Heart left ventricle (tissue), 13 donors: ENCODE data around the gene KHDC1L.

ENCODE experiments used
- POLR2A ChIP-seq, 2 donors: fragments of 450-650 bp; IDR thresholded peaks; one replicate each; pipeline ENCODE4 v1.6.1; 2017; ENCODE audit warnings: antibody characterized with exemption in 2 of 2, mild to moderate bottlenecking in 2 of 2, moderate library complexity in 2 of 2
- TF ChIP-seq, protein P1 (sequence below), 12 donors: fragments of 200-600 bp; sonication (generic) in 4 of 12; IDR thresholded peaks; one replicate each; pipeline versions ENCODE4 v1.5.0 to v1.8.0; 2018 to 2022; ENCODE audit warnings: antibody characterized with exemption in 12 of 12, mild to moderate bottlenecking in 5 of 12
- donor health status: ischemic (EF 13 %, LVEDD 7.1; RV severe dilation, severe dysfunction).
- donor health status: DM: no; HTN: yes; CAD: no.
- donor health status: DM: no; HTN: no; CAD: no.
- donor health status: ischemic (EF 25% LVEDD 6.9; RV normal size, moderate dysfunction).
- donor health status: ischemic (EF 25% LVEDD 5.7; RV mildly dilated, moderate dysfunction).
- donor health status: ischemic (EF 35%, LVEDD 5.7; RV mildly dilated, moderate dysfunction).
- donor health status: nonischemic (EF 11% LVEDD 7.7; RV severe dilation, severe dysfunction).
- donor health status: DM: yes; HTN: yes; CAD: no.
- donor health status: PGD.
- donor health status: ischemic (EF 29% LVEDD 5.4; RV normal size, mild dysfunction).
- donor health status: nonischemic (EF 23%, LVEDD 6.1; RV moderate dilation, normal function).

DNA sequence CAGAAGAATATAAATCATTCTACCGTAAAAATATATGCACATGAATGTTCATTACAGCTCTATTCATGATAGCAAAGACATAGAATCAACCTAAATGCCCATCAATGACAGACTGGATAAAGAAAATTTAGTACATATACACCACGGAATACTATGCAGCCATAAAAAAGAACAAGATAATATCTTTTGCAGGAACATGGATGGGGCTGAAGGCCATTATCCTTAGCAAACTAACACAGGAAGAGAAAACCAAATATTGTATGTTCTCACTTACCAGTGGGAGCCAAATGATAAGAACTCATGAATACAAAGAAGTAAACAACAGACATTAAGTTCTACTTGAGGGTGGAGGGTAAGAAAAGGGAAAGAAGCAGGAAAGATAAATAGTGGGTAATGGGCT lies 8.4 kb downstream of the KHDC1L start:
- TF ChIP-seq, protein P1, sequence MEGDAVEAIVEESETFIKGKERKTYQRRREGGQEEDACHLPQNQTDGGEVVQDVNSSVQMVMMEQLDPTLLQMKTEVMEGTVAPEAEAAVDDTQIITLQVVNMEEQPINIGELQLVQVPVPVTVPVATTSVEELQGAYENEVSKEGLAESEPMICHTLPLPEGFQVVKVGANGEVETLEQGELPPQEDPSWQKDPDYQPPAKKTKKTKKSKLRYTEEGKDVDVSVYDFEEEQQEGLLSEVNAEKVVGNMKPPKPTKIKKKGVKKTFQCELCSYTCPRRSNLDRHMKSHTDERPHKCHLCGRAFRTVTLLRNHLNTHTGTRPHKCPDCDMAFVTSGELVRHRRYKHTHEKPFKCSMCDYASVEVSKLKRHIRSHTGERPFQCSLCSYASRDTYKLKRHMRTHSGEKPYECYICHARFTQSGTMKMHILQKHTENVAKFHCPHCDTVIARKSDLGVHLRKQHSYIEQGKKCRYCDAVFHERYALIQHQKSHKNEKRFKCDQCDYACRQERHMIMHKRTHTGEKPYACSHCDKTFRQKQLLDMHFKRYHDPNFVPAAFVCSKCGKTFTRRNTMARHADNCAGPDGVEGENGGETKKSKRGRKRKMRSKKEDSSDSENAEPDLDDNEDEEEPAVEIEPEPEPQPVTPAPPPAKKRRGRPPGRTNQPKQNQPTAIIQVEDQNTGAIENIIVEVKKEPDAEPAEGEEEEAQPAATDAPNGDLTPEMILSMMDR (IDR thresholded peaks at IDR 0.05), result no peak
- no peak for TF ChIP-seq POLR2A (IDR thresholded peaks at IDR 0.05)
